ENCODE measurements around the gene DGKE. TPM values are rescaled to one million over a fixed set of nuclear protein-coding genes. Genes with fewer than 3 reads are reported as not detected.

DGKE gene
- total RNA-seq, 1 experiment from 2014 or later: 19.1 TPM

DNA sequence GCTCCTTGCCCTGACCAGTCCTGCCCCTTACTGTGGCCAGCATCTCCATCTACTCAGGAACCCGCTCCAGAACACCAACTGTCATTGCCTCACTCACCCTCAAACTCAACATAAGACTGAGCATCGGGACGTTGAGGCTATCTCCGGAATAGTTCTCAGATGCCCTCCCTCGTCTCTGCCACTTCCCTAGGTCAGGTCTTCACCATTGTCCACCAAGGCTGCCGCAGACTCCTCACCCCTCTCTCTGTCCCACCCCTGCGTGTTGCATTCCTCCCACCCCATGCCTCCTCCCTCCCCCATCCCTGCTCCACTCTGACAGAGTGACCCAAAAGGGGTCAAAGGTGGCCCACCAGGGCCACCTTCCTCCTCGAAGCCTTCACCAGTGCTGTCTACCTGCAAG lies 37.4 kb upstream of the DGKE start:
- ChIA-PET POLR2A (no interaction called here), CTCF (no interaction called here)
- Histone ChIP-seq H3K36me3 (ENCODE audit: control insufficient read depth, insufficient read depth, low read length) (no peaks in the 10 kb centered on the region), H3K27ac (ENCODE audit: low read length) (no peak overlapping the region), H3K4me3 (ENCODE audit: low read depth in 2 of 2, low read length in 2 of 2) (no peak overlapping the region), H3K27me3 (ENCODE audit: control insufficient read depth, insufficient read depth, low read length) (no peaks in the 10 kb centered on the region; the same call in 1 of the 2 replicates), H3K9me3 (ENCODE audit: control insufficient read depth, insufficient read depth, low read depth, low read length) (no peaks in the 10 kb centered on the region), H3K4me1 (ENCODE audit: control insufficient read depth, insufficient read depth, low read length) (no peaks in the 10 kb centered on the region)
- intact Hi-C loops (cut with micrococcal nuclease; ENCODE audit: unreplicated experiment): no loop called here
- DNase-seq (ENCODE audit: low read depth, low spot score) (no peak), ATAC-seq (no peak)
- TF ChIP-seq, protein P1, sequence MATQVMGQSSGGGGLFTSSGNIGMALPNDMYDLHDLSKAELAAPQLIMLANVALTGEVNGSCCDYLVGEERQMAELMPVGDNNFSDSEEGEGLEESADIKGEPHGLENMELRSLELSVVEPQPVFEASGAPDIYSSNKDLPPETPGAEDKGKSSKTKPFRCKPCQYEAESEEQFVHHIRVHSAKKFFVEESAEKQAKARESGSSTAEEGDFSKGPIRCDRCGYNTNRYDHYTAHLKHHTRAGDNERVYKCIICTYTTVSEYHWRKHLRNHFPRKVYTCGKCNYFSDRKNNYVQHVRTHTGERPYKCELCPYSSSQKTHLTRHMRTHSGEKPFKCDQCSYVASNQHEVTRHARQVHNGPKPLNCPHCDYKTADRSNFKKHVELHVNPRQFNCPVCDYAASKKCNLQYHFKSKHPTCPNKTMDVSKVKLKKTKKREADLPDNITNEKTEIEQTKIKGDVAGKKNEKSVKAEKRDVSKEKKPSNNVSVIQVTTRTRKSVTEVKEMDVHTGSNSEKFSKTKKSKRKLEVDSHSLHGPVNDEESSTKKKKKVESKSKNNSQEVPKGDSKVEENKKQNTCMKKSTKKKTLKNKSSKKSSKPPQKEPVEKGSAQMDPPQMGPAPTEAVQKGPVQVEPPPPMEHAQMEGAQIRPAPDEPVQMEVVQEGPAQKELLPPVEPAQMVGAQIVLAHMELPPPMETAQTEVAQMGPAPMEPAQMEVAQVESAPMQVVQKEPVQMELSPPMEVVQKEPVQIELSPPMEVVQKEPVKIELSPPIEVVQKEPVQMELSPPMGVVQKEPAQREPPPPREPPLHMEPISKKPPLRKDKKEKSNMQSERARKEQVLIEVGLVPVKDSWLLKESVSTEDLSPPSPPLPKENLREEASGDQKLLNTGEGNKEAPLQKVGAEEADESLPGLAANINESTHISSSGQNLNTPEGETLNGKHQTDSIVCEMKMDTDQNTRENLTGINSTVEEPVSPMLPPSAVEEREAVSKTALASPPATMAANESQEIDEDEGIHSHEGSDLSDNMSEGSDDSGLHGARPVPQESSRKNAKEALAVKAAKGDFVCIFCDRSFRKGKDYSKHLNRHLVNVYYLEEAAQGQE (IDR thresholded peaks at IDR 0.05; ENCODE audit: insufficient read depth in 1 of 2, low read depth in 2 of 2, low read length in 1 of 2): no peak
- TF ChIP-seq POLR2AphosphoS5 (IDR thresholded peaks at IDR 0.05; ENCODE audit: low read depth, low read length) (no peak), SIN3A (IDR thresholded peaks at IDR 0.05; ENCODE audit: borderline replicate concordance, insufficient read depth, low read depth, low read length) (no peak), TCF7L2 (IDR thresholded peaks at IDR 0.05; ENCODE audit: low read depth, low read length) (no peak)
- TF ChIP-seq, protein P2, sequence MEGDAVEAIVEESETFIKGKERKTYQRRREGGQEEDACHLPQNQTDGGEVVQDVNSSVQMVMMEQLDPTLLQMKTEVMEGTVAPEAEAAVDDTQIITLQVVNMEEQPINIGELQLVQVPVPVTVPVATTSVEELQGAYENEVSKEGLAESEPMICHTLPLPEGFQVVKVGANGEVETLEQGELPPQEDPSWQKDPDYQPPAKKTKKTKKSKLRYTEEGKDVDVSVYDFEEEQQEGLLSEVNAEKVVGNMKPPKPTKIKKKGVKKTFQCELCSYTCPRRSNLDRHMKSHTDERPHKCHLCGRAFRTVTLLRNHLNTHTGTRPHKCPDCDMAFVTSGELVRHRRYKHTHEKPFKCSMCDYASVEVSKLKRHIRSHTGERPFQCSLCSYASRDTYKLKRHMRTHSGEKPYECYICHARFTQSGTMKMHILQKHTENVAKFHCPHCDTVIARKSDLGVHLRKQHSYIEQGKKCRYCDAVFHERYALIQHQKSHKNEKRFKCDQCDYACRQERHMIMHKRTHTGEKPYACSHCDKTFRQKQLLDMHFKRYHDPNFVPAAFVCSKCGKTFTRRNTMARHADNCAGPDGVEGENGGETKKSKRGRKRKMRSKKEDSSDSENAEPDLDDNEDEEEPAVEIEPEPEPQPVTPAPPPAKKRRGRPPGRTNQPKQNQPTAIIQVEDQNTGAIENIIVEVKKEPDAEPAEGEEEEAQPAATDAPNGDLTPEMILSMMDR (IDR thresholded peaks at IDR 0.05): no peak
- in situ Hi-C loops (cut with HindIII; ENCODE audit: low pct_unique_long_range_greater_than_20kb, low sequenced_read_pairs): no loop called here
- no TSS peak for BruUV-seq (replicated peaks)

DNA sequence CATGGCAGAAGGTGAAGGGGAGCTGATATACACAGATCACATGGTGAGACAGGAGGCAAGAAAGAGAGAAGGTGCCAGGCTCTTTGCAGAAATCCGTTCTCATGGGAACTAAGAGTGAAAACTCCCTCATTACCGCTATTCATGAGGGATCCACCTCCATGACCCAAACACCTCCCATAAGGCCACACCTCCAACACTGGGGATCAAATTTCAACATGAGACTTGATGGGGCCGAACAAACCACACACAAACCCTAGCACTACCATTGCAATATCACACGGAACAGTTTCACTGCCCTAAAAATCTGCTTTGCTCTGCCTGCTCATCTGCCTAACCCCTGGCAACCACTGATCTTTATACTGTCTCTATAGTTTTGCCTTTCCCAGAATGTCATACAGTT lies 35.0 kb upstream of the DGKE start:
- BruUV-seq (replicated peaks): no TSS peak
- in situ Hi-C loops (cut with HindIII; ENCODE audit: low pct_unique_long_range_greater_than_20kb, low sequenced_read_pairs) (no loop called here), intact Hi-C loops (cut with micrococcal nuclease; ENCODE audit: unreplicated experiment) (no loop called here)
- Histone ChIP-seq H3K9me3 (ENCODE audit: control insufficient read depth, insufficient read depth, low read depth, low read length) (no peaks in the 10 kb centered on the region), H3K4me3 (ENCODE audit: low read depth in 2 of 2, low read length in 2 of 2) (no peak overlapping the region), H3K4me1 (ENCODE audit: control insufficient read depth, insufficient read depth, low read length) (no peaks in the 10 kb centered on the region), H3K27ac (ENCODE audit: low read length) (no peak overlapping the region), H3K27me3 (ENCODE audit: control insufficient read depth, insufficient read depth, low read length) (no peaks in the 10 kb centered on the region; the same call in 1 of the 2 replicates), H3K36me3 (ENCODE audit: control insufficient read depth, insufficient read depth, low read length) (no peaks in the 10 kb centered on the region)
- TF ChIP-seq, protein P1 (IDR thresholded peaks at IDR 0.05; ENCODE audit: insufficient read depth in 1 of 2, low read depth in 2 of 2, low read length in 1 of 2): no peak
- DNase-seq (ENCODE audit: low read depth, low spot score): no peak
- no peak for ATAC-seq
- POLR2A ChIA-PET: no interaction called here
- CTCF ChIA-PET: no interaction called here
